Colonic mucosa (tissue), 4 donors: Measurements from ENCODE around the gene SLC7A6. TPM values are rescaled to one million over a fixed set of nuclear protein-coding genes. Genes with fewer than 3 reads are reported as not detected.
A peak's percentile ranks its signal among the peaks of the same experiment; 100 is the strongest.
"Not testable (repeated sequence)": the region's sequence is repeated elsewhere in the genome, so short reads cannot be mapped to it uniquely, and the experiment has no call there.

Experiments used
- DNase-seq: peaks from one replicate; pipeline ENCODE4 v3.0.0-alpha.2; 2020
- H3K27ac ChIP-seq: fragments of 200-600 bp; one replicate; pipeline ENCODE4 v1.8.0; 2021
- H3K27me3 ChIP-seq: fragments of 200-600 bp; one replicate; pipeline ENCODE4 v1.8.0; 2021
- H3K36me3 ChIP-seq: fragments of 200-600 bp; one replicate; pipeline ENCODE4 v1.8.0; 2021
- H3K4me1 ChIP-seq: fragments of 200-600 bp; one replicate; pipeline ENCODE4 v1.8.0; 2021; ENCODE audit warnings: mild to moderate bottlenecking
- H3K4me3 ChIP-seq: fragments of 200-600 bp; one replicate; pipeline ENCODE4 v1.8.0; 2021
- H3K9ac ChIP-seq, 2 donors: one replicate each; pipeline ENCODE4 v1.7.0; 2013; ENCODE audit warnings: control low read depth in 2 of 2, low read depth in 2 of 2, low read length in 2 of 2
- H3K9me3 ChIP-seq: fragments of 200-600 bp; one replicate; pipeline ENCODE4 v1.8.0; 2021
- intact Hi-C: fragments of 100-400 bp; cut with DNase I; formaldehyde crosslinking; loops from one replicate; pipeline ENCODE4 v1.14.1; 2022
- total RNA-seq, 2 donors: library from RNA; stranded (reverse); fragmentation: NEBNext Ultra II Directional in 1 of 2; extraction: Animal tissue kit (Norgen Biotek cat#: 25700) in 1 of 2; gene quantifications; one replicate each; pipeline ENCODE4 v1.2.1, GENCODE V29; 2021
- TF ChIP-seq, protein P1 (sequence below): fragments of 200-600 bp; IDR thresholded peaks from one replicate; pipeline ENCODE4 v1.8.0; 2022; ENCODE audit warnings: antibody characterized with exemption, mild to moderate bottlenecking
- donor health status: healthy.
- donor health status: DM: no; HTN: no; CAD: no.
- donor health status: DM: no; HTN: no; CAD: no.

SLC7A6 gene
- total RNA-seq, 2 donors from 2014 or later, result 22.0 to 42.2 TPM

DNA sequence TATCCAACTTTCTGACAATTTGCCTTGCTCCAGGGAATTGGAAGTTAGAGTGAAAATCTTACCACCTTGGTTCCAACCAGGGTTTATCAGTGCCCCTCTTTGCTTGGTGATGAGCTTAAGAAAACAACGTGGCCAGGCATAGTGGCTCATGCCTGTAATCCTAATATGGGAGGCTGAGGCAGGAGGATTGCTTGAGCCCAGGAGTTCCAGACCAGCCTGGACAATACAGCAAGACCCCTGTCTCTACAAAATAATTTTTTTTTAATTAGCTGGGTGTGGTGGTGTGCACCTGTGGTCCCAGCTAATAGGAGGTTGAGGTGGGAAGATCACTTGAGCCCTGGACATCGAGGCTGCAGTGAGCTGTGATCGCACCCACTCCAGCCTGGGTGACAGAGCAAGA lies 21.4 kb downstream of the SLC7A6 start:
- Histone ChIP-seq H3K27ac (peak overlapping the region; percentile 11), H3K9ac (no peak overlapping the region), H3K36me3 (no peaks in the 10 kb centered on the region), H3K4me3 (no peak overlapping the region), H3K9me3 (no peaks in the 10 kb centered on the region), H3K27me3 (no peaks in the 10 kb centered on the region), H3K4me1 (peaks cover 11% of the 10 kb centered on the region)
- intact Hi-C loops, result no loop called here
- DNase-seq, result no peak
- TF ChIP-seq, protein P1, sequence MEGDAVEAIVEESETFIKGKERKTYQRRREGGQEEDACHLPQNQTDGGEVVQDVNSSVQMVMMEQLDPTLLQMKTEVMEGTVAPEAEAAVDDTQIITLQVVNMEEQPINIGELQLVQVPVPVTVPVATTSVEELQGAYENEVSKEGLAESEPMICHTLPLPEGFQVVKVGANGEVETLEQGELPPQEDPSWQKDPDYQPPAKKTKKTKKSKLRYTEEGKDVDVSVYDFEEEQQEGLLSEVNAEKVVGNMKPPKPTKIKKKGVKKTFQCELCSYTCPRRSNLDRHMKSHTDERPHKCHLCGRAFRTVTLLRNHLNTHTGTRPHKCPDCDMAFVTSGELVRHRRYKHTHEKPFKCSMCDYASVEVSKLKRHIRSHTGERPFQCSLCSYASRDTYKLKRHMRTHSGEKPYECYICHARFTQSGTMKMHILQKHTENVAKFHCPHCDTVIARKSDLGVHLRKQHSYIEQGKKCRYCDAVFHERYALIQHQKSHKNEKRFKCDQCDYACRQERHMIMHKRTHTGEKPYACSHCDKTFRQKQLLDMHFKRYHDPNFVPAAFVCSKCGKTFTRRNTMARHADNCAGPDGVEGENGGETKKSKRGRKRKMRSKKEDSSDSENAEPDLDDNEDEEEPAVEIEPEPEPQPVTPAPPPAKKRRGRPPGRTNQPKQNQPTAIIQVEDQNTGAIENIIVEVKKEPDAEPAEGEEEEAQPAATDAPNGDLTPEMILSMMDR, result no peak

DNA sequence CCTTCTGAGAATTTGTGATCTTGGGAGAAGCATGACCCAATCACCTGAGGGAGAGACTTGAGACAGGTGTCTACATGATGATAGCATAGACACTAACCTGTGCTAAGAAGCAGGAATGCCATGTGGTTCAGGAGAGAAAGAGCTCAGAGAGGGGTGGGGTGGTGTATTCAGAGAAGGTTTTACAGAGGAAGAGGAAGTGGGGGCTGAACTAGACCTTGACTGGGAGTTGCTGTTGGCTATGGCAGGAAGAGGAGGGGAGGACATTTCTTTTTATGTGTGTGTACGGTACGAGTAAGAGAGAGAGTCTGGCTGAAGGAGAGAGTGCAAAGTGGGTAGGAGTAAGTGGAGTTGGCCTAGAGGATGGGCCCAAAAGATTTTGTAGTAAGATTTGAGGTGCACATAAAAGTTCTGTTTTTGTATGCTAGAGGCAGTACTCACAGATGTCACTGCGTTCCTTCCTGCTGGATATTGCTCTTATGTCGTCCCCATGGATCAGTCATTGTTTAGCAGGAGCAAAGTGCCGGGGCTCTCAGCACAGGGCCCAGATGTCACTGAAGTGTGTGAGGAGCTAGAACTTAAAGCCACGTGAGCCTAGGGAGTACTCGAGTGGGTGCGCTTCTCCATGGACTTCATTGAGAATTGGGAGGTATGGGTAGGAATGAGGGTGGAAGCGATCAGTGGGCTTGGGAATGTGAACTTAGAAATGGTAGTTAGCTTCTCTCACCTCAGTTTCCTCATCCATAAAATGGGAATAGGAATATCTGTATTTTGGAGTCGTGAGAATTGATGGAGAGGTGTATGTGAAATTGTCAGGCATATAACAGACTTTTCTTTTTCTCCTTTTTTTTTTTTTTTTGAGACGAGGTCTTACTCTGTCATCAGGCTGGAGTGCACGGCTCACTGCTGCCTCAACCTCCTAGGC lies 22.1 kb downstream of the SLC7A6 start:
- TF ChIP-seq, protein P1, result no peak
- H3K27me3 ChIP-seq, result no peaks in the 10 kb centered on the region
- DNase-seq, result no peak
- intact Hi-C loops, result no loop called here
- H3K4me3 ChIP-seq, result no peak overlapping the region
- peaks cover 11% of the 10 kb centered on the region for H3K4me1 ChIP-seq
- no peaks in the 10 kb centered on the region for H3K9me3 ChIP-seq
- peak overlapping the region; percentile 25 for H3K27ac ChIP-seq
- no peak overlapping the region for H3K9ac ChIP-seq
- H3K36me3 ChIP-seq, result no peaks in the 10 kb centered on the region

DNA sequence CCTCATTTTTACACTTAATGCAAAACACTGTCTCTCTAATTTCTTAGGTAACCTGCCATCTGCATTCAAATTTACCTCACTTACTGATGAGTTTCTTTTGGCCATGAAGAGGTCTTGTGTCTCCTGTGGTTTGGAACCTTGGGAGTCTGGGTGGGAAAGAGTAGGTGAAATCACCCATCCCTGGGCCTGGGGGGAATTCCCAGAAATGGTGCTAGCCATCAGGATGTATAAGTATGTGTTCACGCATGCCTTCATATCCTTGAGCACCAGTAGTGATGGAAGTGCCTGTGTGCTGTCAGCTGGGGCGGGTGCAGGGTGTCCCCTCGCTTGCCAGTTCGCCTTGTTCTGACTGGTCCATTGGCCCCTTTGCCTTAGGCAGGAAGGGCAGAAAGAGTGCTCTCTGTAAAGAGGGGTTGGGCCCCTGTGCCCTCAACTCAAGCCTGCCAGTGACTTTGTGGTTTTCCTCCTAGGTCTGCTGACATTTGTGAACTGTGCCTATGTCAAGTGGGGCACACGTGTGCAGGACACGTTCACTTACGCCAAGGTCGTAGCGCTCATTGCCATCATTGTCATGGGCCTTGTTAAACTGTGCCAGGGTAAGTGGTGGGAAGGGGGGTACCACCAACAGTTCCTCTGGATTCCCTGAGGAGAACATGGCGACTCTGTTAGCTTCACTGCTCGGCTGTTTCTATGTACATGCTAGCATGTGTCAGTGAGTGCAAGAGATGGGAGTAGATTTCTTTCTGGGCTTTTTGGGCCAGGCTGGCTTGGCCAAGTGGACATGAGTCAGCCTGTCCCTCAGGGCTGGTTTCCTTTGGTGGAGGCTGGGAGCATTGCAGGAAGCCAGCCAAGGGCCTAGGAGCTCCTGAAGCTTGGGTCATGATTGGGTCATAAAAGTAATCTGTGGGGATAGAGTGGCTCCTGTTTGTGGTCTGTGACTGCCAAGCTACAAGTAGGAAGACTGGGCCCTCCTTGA lies 23.2 kb downstream of the SLC7A6 start:
- Histone ChIP-seq H3K9me3 (no peaks in the 10 kb centered on the region), H3K4me1 (peaks cover 11% of the 10 kb centered on the region), H3K4me3 (no peak overlapping the region), H3K36me3 (no peaks in the 10 kb centered on the region), H3K27ac (no peak overlapping the region), H3K9ac (no peak overlapping the region), H3K27me3 (no peaks in the 10 kb centered on the region)
- DNase-seq, result no peak
- intact Hi-C loops, result no loop called here
- TF ChIP-seq, protein P1, result no peak

DNA sequence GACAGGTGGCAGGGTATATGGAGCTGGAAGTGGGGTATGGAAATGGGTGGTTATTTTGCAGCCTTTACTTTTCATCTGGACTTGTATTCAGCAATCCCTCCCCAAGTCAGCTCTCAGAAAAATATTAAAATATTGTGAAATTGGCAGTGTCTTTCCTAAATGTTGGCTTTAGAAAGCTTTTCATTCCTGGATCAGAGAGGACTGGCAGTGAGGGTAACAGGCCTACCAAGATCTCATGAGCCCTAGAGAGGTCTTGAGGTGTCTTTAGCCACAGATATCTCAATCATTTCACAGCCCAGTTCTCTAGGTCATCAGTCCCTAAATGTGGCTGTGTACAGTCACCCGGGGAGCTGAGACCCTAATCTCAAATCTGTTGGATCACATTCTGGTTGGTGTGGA lies 23.9 kb downstream of the SLC7A6 start:
- Histone ChIP-seq H3K4me1 (peaks cover 11% of the 10 kb centered on the region), H3K27me3 (no peaks in the 10 kb centered on the region), H3K9me3 (no peaks in the 10 kb centered on the region), H3K27ac (no peak overlapping the region), H3K36me3 (peaks cover under 1% of the 10 kb centered on the region), H3K9ac (no peak overlapping the region), H3K4me3 (no peak overlapping the region)
- no peak for DNase-seq
- intact Hi-C loops, result no loop called here
- TF ChIP-seq, protein P1, result no peak

DNA sequence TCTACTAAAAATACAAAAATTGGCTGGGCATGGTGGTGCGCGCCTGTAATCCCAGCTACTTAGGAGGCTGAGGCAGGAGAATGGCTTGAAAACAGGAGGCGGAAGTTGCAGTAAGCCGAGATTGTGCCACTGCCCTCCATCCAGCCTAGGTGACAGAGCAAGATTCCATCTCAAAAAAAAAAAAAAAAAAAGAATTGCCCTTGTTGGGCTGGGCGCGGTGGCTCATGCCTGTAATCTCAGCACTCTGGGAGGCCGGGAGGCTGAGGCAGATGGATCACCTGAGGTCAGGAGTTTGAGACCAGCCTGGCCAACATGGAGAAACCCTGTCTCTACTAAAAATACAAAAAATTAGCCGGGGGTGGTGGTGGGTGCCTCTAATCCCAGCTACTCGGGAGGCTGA lies 24.5 kb downstream of the SLC7A6 start:
- intact Hi-C loops, H3K36me3 ChIP-seq, DNase-seq, H3K27me3 ChIP-seq, H3K9ac ChIP-seq, H3K9me3 ChIP-seq, H3K27ac ChIP-seq, H3K4me3 ChIP-seq: not testable (repeated sequence)
- peaks cover 11% of the 10 kb centered on the region for H3K4me1 ChIP-seq
